Esophagus (tissue), 2 donors: ENCODE data around the gene HDAC5. TPM values are rescaled to one million over a fixed set of nuclear protein-coding genes. Genes with fewer than 3 reads are reported as not detected.
"Not testable (repeated sequence)": the region's sequence is repeated elsewhere in the genome, so short reads cannot be mapped to it uniquely, and the experiment has no call there.

ENCODE experiments used
- H3K27ac ChIP-seq, 2 donors: one replicate each; pipeline ENCODE4 v1.5.1; 2013; ENCODE audit warnings: low read depth in 2 of 2, mild to moderate bottlenecking in 2 of 2, inconsistent platforms in 1 of 2, low read length in 1 of 2, moderate library complexity in 1 of 2
- H3K27me3 ChIP-seq, 2 donors: one replicate each; pipeline ENCODE4 v1.6.1; 2013; ENCODE audit warnings: low read length in 2 of 2, control low read depth in 1 of 2, mild to moderate bottlenecking in 1 of 2; ENCODE audit not compliant: insufficient read depth in 2 of 2, control insufficient read depth in 1 of 2
- H3K36me3 ChIP-seq, 2 donors: one replicate each; pipeline ENCODE4 v1.6.1; 2013; ENCODE audit warnings: low read length in 1 of 2; ENCODE audit not compliant: control insufficient read depth in 2 of 2, insufficient read depth in 2 of 2
- H3K4me1 ChIP-seq, 2 donors: one replicate each; pipeline ENCODE4 v1.6.1; 2013; ENCODE audit warnings: low read length in 1 of 2; ENCODE audit not compliant: control insufficient read depth in 2 of 2, insufficient read depth in 2 of 2
- H3K4me3 ChIP-seq, 2 donors: one replicate each; pipeline ENCODE4 v1.5.1; 2013; ENCODE audit warnings: low read length in 2 of 2, mild to moderate bottlenecking in 2 of 2, low read depth in 1 of 2, moderate library complexity in 1 of 2
- H3K9me3 ChIP-seq, 2 donors: one replicate each; pipeline ENCODE4 v1.6.1; 2013; ENCODE audit warnings: mild to moderate bottlenecking in 2 of 2, low read depth in 1 of 2, low read length in 1 of 2, moderate library complexity in 1 of 2; ENCODE audit not compliant: control insufficient read depth in 2 of 2, insufficient read depth in 1 of 2
- WGBS, 2 donors: extraction: QIAGEN DNeasy Blood & Tissue Kit; methylation state at CpG; one replicate each; pipeline ENCODE4 v1.1.7; 2013; 5-methylcytosine and 5-hydroxymethylcytosine counted together
- polyA plus RNA-seq, 2 donors: library from polyadenylated mRNA; stranded (reverse); fragments of 200-250 nt; gene quantifications; one replicate each; pipeline ENCODE4 v1.2.3, GENCODE V29; 2013
- donor health status: healthy with polysubstance abuse.
- donor health status: Bipolar disorder and iron deficiency.

Gene HDAC5
- polyA plus RNA-seq, 2 donors, result 45.7 to 54.7 TPM

- no peak overlapping the region for H3K27ac ChIP-seq
- H3K9me3 ChIP-seq, result no peaks in the 10 kb centered on the region
- H3K27me3 ChIP-seq, result no peaks in the 10 kb centered on the region
- peaks cover 0 to 2% of the 10 kb centered on the region in 2 donors for H3K36me3 ChIP-seq
- WGBS, 2 donors, result 68 to 69% methylated on average over 10 of the region's 10 CpGs
- H3K4me1 ChIP-seq, result no peaks in the 10 kb centered on the region
- no peak overlapping the region for H3K4me3 ChIP-seq
These were observed 59.5 kb downstream of the HDAC5 start for GRCh38 chr17:44063704-44064639.

DNA sequence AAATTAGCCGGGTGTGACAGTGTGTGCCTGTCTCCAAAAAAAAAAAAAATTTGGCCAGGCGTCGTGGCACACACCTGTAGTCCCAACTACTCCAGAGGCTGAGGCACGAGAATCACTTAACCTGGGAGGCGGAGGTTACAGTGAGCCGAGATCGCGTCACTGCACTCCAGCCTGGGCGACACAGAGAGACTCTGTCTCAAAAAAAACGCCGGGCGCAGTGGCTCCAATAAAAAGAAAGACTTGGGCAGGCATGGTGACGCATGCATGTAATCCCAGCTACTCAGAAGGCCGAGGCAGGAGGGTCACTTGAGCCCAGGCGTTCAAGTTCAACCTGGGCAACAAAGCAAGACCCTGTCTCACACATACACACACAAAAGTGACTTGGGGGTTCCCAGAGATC lies 60.6 kb downstream of the HDAC5 start:
- Histone ChIP-seq H3K36me3 (peaks cover 0 to 6% of the 10 kb centered on the region in 2 donors), H3K27me3 (no peaks in the 10 kb centered on the region), H3K9me3 (no peaks in the 10 kb centered on the region), H3K27ac (no peak overlapping the region), H3K4me1 (peaks cover 0 to 2% of the 10 kb centered on the region in 2 donors), H3K4me3 (no peak overlapping the region)
- 92 to 93% methylated on average over 15 of the region's 15 CpGs for WGBS, 2 donors

GRCh38 chr17:44061446-44061845 lies 62.0 kb downstream of the HDAC5 start:
- Histone ChIP-seq H3K27me3 (no peaks in the 10 kb centered on the region), H3K9me3 (no peaks in the 10 kb centered on the region), H3K27ac (no peak overlapping the region), H3K36me3 (peaks cover 0 to 6% of the 10 kb centered on the region in 2 donors), H3K4me1 (peaks cover 0 to 2% of the 10 kb centered on the region in 2 donors), H3K4me3 (no peak overlapping the region)
- 85 to 89% methylated on average over 1 of the region's 1 CpG for WGBS, 2 donors

DNA sequence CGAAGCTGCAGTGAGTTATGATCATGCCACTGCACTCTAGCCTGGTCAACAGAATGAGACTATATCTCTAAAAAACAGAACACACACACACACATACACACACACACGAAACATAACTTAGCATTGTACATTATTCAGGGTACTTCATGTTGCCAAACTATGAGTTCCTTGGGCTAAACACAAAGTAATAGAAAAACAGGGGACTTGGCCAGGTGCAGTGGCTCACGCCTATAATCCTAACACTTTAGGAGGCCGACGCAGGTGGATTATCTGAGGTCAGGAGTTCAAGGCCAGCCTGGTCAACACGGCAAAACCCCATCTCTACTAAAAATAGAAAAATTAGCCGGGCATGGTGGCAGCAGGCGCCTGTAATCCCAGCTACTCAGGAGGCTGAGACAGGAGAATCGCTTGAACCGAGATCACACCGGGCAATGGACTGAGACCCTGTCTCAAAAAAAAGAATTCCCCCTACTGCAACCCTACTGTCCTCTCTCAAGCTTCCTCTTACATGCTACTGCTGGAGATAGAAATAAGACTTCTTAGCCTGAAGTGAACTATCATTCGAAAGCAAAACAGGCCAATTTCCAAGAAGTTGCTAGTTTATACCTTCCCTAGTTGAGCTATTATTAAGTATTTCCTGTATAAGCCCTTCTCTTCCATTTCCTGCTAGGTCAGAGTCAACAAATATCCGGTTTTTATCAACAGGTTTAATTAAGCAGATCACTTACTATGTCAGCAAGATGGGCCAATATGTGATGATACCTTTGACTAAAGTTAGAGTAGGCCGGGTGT lies 64.1 kb downstream of the HDAC5 start:
- peaks cover 0 to 6% of the 10 kb centered on the region in 2 donors for H3K36me3 ChIP-seq
- WGBS, 2 donors, result 78 to 85% methylated on average over 14 of the region's 14 CpGs
- no peak overlapping the region for H3K4me3 ChIP-seq
- no peaks in the 10 kb centered on the region for H3K27me3 ChIP-seq
- H3K27ac ChIP-seq, result no peak overlapping the region
- peaks cover 0 to 2% of the 10 kb centered on the region in 2 donors for H3K4me1 ChIP-seq
- H3K9me3 ChIP-seq, result no peaks in the 10 kb centered on the region

GRCh38 chr17:44053125-44053872 lies 70.1 kb downstream of the HDAC5 start:
- no peaks in the 10 kb centered on the region for H3K4me1 ChIP-seq
- H3K27me3 ChIP-seq, result no peaks in the 10 kb centered on the region
- H3K4me3 ChIP-seq, result no peak overlapping the region
- 60 to 62% methylated on average over 3 of the region's 3 CpGs for WGBS, 2 donors
- no peak overlapping the region for H3K27ac ChIP-seq
- no peaks in the 10 kb centered on the region for H3K9me3 ChIP-seq
- peaks cover 0 to 6% of the 10 kb centered on the region in 2 donors for H3K36me3 ChIP-seq

DNA sequence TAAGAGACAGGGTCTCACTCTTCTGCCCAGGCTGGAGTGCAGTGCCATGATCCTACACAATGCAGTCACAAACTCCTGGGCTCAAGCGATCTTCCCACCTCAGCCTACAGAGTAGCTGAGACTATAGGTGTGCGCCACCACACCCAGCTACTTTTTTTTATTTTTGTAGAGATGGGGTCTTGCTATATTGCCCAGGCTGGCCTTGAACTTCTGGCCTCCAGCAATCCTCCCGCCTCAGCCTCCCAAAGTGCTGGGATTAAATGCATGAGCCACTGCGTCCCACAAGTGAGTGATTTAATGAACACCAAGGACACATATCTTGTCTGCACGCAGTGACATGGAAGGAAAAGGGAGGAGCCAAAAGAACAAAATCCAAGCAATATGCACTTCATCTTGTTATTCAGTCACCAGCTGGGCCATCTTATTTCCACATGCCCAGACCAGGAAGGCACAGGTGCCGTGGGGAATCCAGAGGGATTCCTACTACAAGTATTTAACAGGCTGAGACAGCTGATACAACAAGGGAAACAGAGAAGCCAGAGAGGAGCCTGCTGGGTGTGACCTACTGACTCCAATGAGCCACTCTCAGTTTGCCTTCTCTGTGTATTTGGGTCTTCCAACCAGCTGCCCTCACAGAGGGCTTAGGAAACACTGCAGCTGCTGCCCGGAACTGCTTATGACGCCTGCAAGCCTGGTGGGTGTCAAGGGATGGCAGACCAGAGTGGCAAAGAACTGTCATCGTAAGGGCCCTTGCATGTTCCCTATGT lies 74.0 kb downstream of the HDAC5 start:
- no peak overlapping the region for H3K27ac ChIP-seq
- 94 to 96% methylated on average over 9 of the region's 9 CpGs for WGBS, 2 donors
- H3K27me3 ChIP-seq, result no peaks in the 10 kb centered on the region
- H3K9me3 ChIP-seq, result no peaks in the 10 kb centered on the region
- no peak overlapping the region for H3K4me3 ChIP-seq
- no peaks in the 10 kb centered on the region for H3K4me1 ChIP-seq
- peaks cover 0 to 6% of the 10 kb centered on the region in 2 donors for H3K36me3 ChIP-seq

DNA sequence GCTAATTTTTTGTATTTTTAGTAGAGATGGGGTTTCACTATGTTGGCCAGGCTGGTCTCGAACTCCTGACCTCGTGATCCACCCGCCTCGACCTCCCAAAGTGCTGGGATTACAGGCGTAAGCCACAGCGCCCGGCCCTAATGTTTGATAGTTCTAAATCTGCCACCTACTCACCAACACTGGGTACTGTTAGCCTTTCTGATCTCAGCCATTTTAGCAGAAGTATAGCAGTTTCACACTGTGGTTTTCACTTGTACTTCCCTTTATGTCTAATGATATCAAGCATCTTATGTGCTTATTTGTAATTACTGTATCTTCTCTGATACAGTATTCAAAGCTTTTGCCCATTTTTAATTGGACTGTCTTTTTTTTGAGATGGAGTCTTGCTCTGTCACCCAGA lies 76.5 kb downstream of the HDAC5 start:
- H3K27me3 ChIP-seq, H3K4me1 ChIP-seq, H3K9me3 ChIP-seq, H3K27ac ChIP-seq, H3K4me3 ChIP-seq, H3K36me3 ChIP-seq: not testable (repeated sequence)
- WGBS, 2 donors, result 95 to 97% methylated on average over 6 to 7 of the region's 7 CpGs

DNA sequence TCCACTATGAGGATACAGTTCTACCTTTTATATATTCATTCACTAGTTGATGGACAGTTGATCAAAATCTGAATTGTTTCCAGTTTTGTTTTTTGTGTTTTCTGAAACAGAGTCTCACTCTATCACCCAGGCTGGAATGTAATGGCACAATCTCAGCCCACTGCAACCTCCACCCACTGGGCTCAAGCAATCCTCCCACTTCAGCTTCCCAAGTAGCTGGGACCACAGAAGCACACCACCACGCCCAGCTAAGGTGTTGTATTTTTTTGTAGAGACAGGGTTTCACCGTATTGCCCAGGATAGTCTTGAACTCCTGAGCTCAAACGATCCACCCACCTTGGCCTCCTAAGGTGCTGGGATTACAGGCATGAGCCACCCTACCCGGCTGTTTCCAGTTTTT lies 78.0 kb downstream of the HDAC5 start:
- Histone ChIP-seq H3K36me3 (peaks cover 0 to 4% of the 10 kb centered on the region in 2 donors), H3K27me3 (no peaks in the 10 kb centered on the region), H3K27ac (no peak overlapping the region), H3K9me3 (no peaks in the 10 kb centered on the region), H3K4me3 (no peak overlapping the region), H3K4me1 (no peaks in the 10 kb centered on the region)
- WGBS, 2 donors, result 82 to 83% methylated on average over 4 of the region's 4 CpGs

DNA sequence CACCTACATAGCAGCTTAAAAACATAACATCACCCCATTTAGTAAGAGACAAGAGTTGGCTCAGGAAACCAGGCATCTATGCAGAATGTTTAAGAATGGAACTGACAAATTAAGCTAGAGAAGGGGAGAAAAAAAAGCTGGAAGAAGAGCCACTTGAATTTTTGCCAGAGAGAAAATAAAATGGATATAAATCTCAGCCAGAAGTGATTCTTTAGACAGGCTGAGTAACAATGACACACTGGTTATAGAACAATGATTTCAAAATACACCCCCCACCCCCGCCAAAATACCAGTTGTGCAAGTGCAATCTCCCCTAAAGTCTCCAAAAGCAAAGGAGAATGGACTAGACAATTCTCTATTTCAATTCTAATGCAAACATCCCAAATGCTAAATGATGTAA lies 79.4 kb downstream of the HDAC5 start:
- H3K4me3 ChIP-seq, result no peak overlapping the region
- no peaks in the 10 kb centered on the region for H3K27me3 ChIP-seq
- no peaks in the 10 kb centered on the region for H3K36me3 ChIP-seq
- 31 to 55% methylated on average over 1 of the region's 1 CpG for WGBS, 2 donors
- H3K27ac ChIP-seq, result no peak overlapping the region
- no peaks in the 10 kb centered on the region for H3K9me3 ChIP-seq
- H3K4me1 ChIP-seq, result no peaks in the 10 kb centered on the region
